Neural cell (in vitro differentiated cells): ENCODE measurements around the gene FOCAD. TPM values are rescaled to one million over a fixed set of nuclear protein-coding genes. Genes with fewer than 3 reads are reported as not detected.

Experiments
- H2AFZ ChIP-seq: fragments of 200-600, 300-800 bp; sonication (generic), shearing (Covaris generic); 2 replicates; pipeline ENCODE4 v1.6.0; 2014; ENCODE audit warnings: low read depth, mild to moderate bottlenecking, antibody characterized with exemption, low read length, moderate library complexity
- H3F3A ChIP-seq: fragments of 200-600 bp; shearing (Covaris generic); 2 replicates; pipeline ENCODE4 v1.6.1; 2016; ENCODE audit warnings: mild to moderate bottlenecking, moderate library complexity, mixed read lengths, antibody characterized with exemption, low read length; ENCODE audit not compliant: insufficient read depth, poor library complexity, severe bottlenecking
- H3K27ac ChIP-seq: fragments of 200-600, 300-800 bp; sonication (generic), shearing (Covaris generic); 2 replicates; pipeline ENCODE4 v1.5.1; 2014; ENCODE audit warnings: mild to moderate bottlenecking, low read length, moderate library complexity
- H3K27me3 ChIP-seq: fragments of 300-800, 200-600 bp; sonication (generic), shearing (Covaris generic); 2 replicates; pipeline ENCODE4 v1.6.0; 2014; ENCODE audit warnings: mild to moderate bottlenecking, low read depth, low read length, moderate library complexity; ENCODE audit not compliant: insufficient read depth
- H3K36me3 ChIP-seq: fragments of 300-800, 200-600 bp; sonication (generic), shearing (Covaris generic); 2 replicates; pipeline ENCODE4 v1.5.1; 2014; ENCODE audit warnings: mild to moderate bottlenecking, antibody characterized with exemption, low read length, moderate library complexity; ENCODE audit not compliant: insufficient read depth
- H3K4me2 ChIP-seq: fragments of 300-800, 200-600 bp; sonication (generic), shearing (Covaris generic); 2 replicates; pipeline ENCODE4 v1.6.0; 2014; ENCODE audit warnings: mild to moderate bottlenecking, low read length
- H3K4me3 ChIP-seq: fragments of 300-800, 200-600 bp; sonication (generic), shearing (Covaris generic); 2 replicates; pipeline ENCODE4 v1.5.1; 2014; ENCODE audit warnings: mild to moderate bottlenecking, low read length, moderate library complexity
- H3K79me2 ChIP-seq: fragments of 200-600 bp; shearing (Covaris generic); replicated peaks from 2 replicates; pipeline ENCODE4 v1.6.0; 2014; ENCODE audit warnings: mild to moderate bottlenecking, low read length, moderate library complexity; ENCODE audit not compliant: insufficient read depth
- H3K9ac ChIP-seq: fragments of 300-800, 200-600 bp; sonication (generic), shearing (Covaris generic); 2 replicates; pipeline ENCODE4 v1.6.1; 2016; ENCODE audit warnings: mild to moderate bottlenecking, low read length, mixed read lengths
- H3K9me2 ChIP-seq: fragments of 200-600 bp; shearing (Covaris generic); 2 replicates; pipeline ENCODE4 v1.6.1; 2016; ENCODE audit warnings: mild to moderate bottlenecking, low read length, mixed read lengths; ENCODE audit not compliant: insufficient read depth
- H3K9me3 ChIP-seq: fragments of 200-600, 300-800 bp; sonication (generic), shearing (Covaris generic); 2 replicates; pipeline ENCODE4 v1.6.1; 2016; ENCODE audit warnings: mild to moderate bottlenecking, mixed run types, low read length, moderate library complexity, mixed read lengths
- H4K20me1 ChIP-seq: fragments of 200-600 bp; shearing (Covaris generic); 2 replicates; pipeline ENCODE4 v1.6.1; 2016; ENCODE audit warnings: mild to moderate bottlenecking, mixed run types; ENCODE audit not compliant: insufficient read depth
- CTCF ChIP-seq: fragments of 450-650 bp; IDR thresholded peaks from 2 replicates; pipeline ENCODE4 v1.5.1; 2014; ENCODE audit warnings: antibody characterized with exemption, mild to moderate bottlenecking, moderate library complexity; ENCODE audit not compliant: poor library complexity, severe bottlenecking
- EP300 ChIP-seq: fragments of 450-650 bp; conservative IDR thresholded peaks from 2 replicates; pipeline ENCODE4 v1.6.1; 2014; ENCODE audit warnings: antibody characterized with exemption, mild to moderate bottlenecking, moderate library complexity; ENCODE audit not compliant: poor library complexity, severe bottlenecking
- EZH2 ChIP-seq: fragments of 200-600, 300-800 bp; shearing (Covaris generic), sonication (generic); IDR thresholded peaks from 2 replicates; pipeline ENCODE4 v1.6.1; 2014; ENCODE audit warnings: antibody characterized with exemption, low read length, borderline replicate concordance, mild to moderate bottlenecking; ENCODE audit not compliant: insufficient read depth, poor library complexity, severe bottlenecking
- MXI1 ChIP-seq: fragments of 450-650 bp; conservative IDR thresholded peaks from 2 replicates; pipeline ENCODE4 v1.6.1; 2014; ENCODE audit warnings: antibody characterized with exemption, mild to moderate bottlenecking; ENCODE audit not compliant: poor library complexity, severe bottlenecking
- POLR2AphosphoS5 ChIP-seq: IDR thresholded peaks from 2 replicates; pipeline ENCODE4 v1.6.1; 2012
- RAD21 ChIP-seq: fragments of 450-650 bp; conservative IDR thresholded peaks from 2 replicates; pipeline ENCODE4 v1.6.1; 2014; ENCODE audit warnings: antibody characterized with exemption, mild to moderate bottlenecking, moderate library complexity
- REST ChIP-seq: IDR thresholded peaks from 2 replicates; pipeline ENCODE4 v1.6.1; 2012; ENCODE audit warnings: borderline replicate concordance
- SMC3 ChIP-seq: fragments of 450-650 bp; conservative IDR thresholded peaks from 2 replicates; pipeline ENCODE4 v1.6.1; 2014; ENCODE audit warnings: antibody characterized with exemption, mild to moderate bottlenecking, moderate library complexity; ENCODE audit not compliant: poor library complexity
- TAF1 ChIP-seq: IDR thresholded peaks from 2 replicates; pipeline ENCODE4 v1.6.1; 2012; ENCODE audit warnings: low read depth
- polyA plus RNA-seq: library from polyadenylated mRNA; depleted of rRNA; stranded (reverse); fragments of >200 nt; gene quantifications from 2 replicates; pipeline ENCODE4 v1.2.3, GENCODE V29; 2014

Gene FOCAD
- polyA plus RNA-seq, 1 donor from 2014 or later: 23.5 TPM

- Histone ChIP-seq H3K27me3 (no peaks in the 10 kb centered on the region), H3K9me3 (no peaks in the 10 kb centered on the region), H3K79me2 (no peaks in the 10 kb centered on the region), H3K27ac (no peak overlapping the region), H4K20me1 (no peaks in the 10 kb centered on the region), H3K36me3 (peaks cover 11% of the 10 kb centered on the region), H3K9me2 (no peaks in the 10 kb centered on the region), H2AFZ (no peak overlapping the region), H3F3A (no peaks in the 10 kb centered on the region), H3K4me3 (no peak overlapping the region), H3K4me2 (no peak overlapping the region), H3K9ac (no peak overlapping the region)
- peak; percentile 65 for TF ChIP-seq EP300
- TF ChIP-seq MXI1: no peak
- TF ChIP-seq RAD21: no peak
- no peak for TF ChIP-seq SMC3
- TF ChIP-seq REST: no peak
- peak; percentile 74 for TF ChIP-seq POLR2AphosphoS5
- TF ChIP-seq TAF1: no peak
- no peak for TF ChIP-seq CTCF
- no peak for TF ChIP-seq EZH2
Measured at GRCh38 chr9:20988061-20988460, 304.0 kb downstream of the FOCAD start.

GRCh38 chr9:20988671-20989315 lies 304.7 kb downstream of the FOCAD start:
- no peak for TF ChIP-seq EZH2
- no peak for TF ChIP-seq RAD21
- no peak for TF ChIP-seq TAF1
- TF ChIP-seq SMC3: no peak
- H3K27me3 ChIP-seq: no peaks in the 10 kb centered on the region
- no peaks in the 10 kb centered on the region for H3F3A ChIP-seq
- no peak overlapping the region for H3K4me3 ChIP-seq
- H3K79me2 ChIP-seq: no peaks in the 10 kb centered on the region
- no peak overlapping the region for H3K9ac ChIP-seq
- H2AFZ ChIP-seq: no peak overlapping the region
- no peaks in the 10 kb centered on the region for H4K20me1 ChIP-seq
- no peaks in the 10 kb centered on the region for H3K9me2 ChIP-seq
- H3K36me3 ChIP-seq: peaks cover 11% of the 10 kb centered on the region
- no peak overlapping the region for H3K4me2 ChIP-seq
- H3K27ac ChIP-seq: no peak overlapping the region
- H3K9me3 ChIP-seq: no peaks in the 10 kb centered on the region
